H1 (cell line): ENCODE measurements around the gene FHL2. TPM values are rescaled to one million over a fixed set of nuclear protein-coding genes. Genes with fewer than 3 reads are reported as not detected.

Experiments
- ASH2L ChIP-seq: fragments of 200-600, 300-600 bp; sonication (generic); IDR thresholded peaks from one replicate; pipeline ENCODE4 v1.7.1; 2017; ENCODE audit warnings: low read length
- CBX8 ChIP-seq: fragments of 300-800, 300-1000 bp; sonication (generic); IDR thresholded peaks from 2 replicates; pipeline ENCODE4 v1.7.1; 2016; ENCODE audit warnings: low read depth, low read length, borderline replicate concordance
- CHD7 ChIP-seq: fragments of 300-600 bp; sonication (generic); IDR thresholded peaks from 2 replicates; pipeline ENCODE4 v1.7.1; 2012; ENCODE audit warnings: low read length, moderate library complexity, mild to moderate bottlenecking, inconsistent platforms; ENCODE audit not compliant: insufficient replicate concordance
- CTBP2 ChIP-seq: IDR thresholded peaks from 2 replicates; pipeline ENCODE4 v1.7.0; 2011; ENCODE audit warnings: borderline replicate concordance, mild to moderate bottlenecking, moderate library complexity, mixed read lengths, low read length; ENCODE audit not compliant: insufficient read depth, insufficient read length
- POLR2A ChIP-seq, 2 experiments: IDR thresholded peaks; 1 replicate in 1 of 2; 2 replicates in 1 of 2; pipeline ENCODE4 v1.6.1; 2011; ENCODE audit warnings: low read depth in 2 of 2, low read length in 2 of 2, mild to moderate bottlenecking in 2 of 2; ENCODE audit errors: control extremely low read depth in 1 of 2
- RNF2 ChIP-seq: fragments of 200-900, 300-1000 bp; sonication (generic); IDR thresholded peaks from 2 replicates; pipeline ENCODE4 v1.7.1; 2016; ENCODE audit warnings: borderline replicate concordance, low read depth, mild to moderate bottlenecking, antibody characterized with exemption, low read length; ENCODE audit not compliant: poor library complexity, severe bottlenecking; ENCODE audit errors: missing control alignments
- SP2 ChIP-seq: IDR thresholded peaks from 2 replicates; pipeline ENCODE4 v1.6.1; 2012; ENCODE audit warnings: mild to moderate bottlenecking, low read length, inconsistent platforms
- TEAD4 ChIP-seq: IDR thresholded peaks from 2 replicates; pipeline ENCODE4 v1.6.1; 2012; ENCODE audit warnings: low read depth, low read length, inconsistent platforms, mixed read lengths
- polyA plus RNA-seq, 7 experiments: library from polyadenylated mRNA; depleted of rRNA in 3 of 7; stranded (reverse) in 5 of 7; unstranded in 2 of 7; fragments of >200 nt in 5 of 7; fragments of 200-250 nt in 2 of 7; gene quantifications; 1 replicate in 5 of 7; 2 replicates in 1 of 7; 4 replicates in 1 of 7; pipeline versions ENCODE4 v1.2.1 to v1.2.3, GENCODE V29; 2011 to 2013; ENCODE audit warnings: missing spikeins in 2 of 7, mixed read lengths in 2 of 7
- total RNA-seq: library from RNA; stranded (reverse); fragmentation: NEBNext Ultra II Directional; extraction: Animal tissue kit (Norgen Biotek cat#: 25700); gene quantifications from 2 replicates; pipeline ENCODE4 v1.2.1, GENCODE V29; 2021

Gene FHL2
- total and polyA plus RNA-seq, 2 of the 8 experiments (the other 6 are each of a cell fraction or from before 2014, with no cell fraction given) = 33.2 to 64.3 TPM

GRCh38 chr2:105418522-105418921 lies 19.7 kb upstream of the FHL2 start (continued):
- TF ChIP-seq CHD7 = no peak
- no peak for TF ChIP-seq CTBP2
- no peak for TF ChIP-seq RNF2
- TF ChIP-seq SP2 = no peak
- TF ChIP-seq POLR2A (IDR thresholded peaks at IDR 0.05; ENCODE audit: control extremely low read depth in 1 of 2, low read depth in 2 of 2, low read length in 2 of 2) = no peak
- TF ChIP-seq CBX8 = no peak
- TF ChIP-seq TEAD4 = no peak
- TF ChIP-seq ASH2L = no peak
